GM12892 (cell line): ENCODE measurements around the gene CALML3.

Experiments
- POLR2A ChIP-seq: IDR thresholded peaks from 2 replicates; pipeline ENCODE4 v1.6.1; 2011; ENCODE audit warnings: low read depth, low read length, control low read depth
- POLR2AphosphoS5 ChIP-seq: IDR thresholded peaks from 2 replicates; pipeline ENCODE4 v1.6.1; 2011; ENCODE audit warnings: low read depth, low read length, control low read depth
- TAF1 ChIP-seq: IDR thresholded peaks from 2 replicates; pipeline ENCODE4 v1.6.1; 2011; ENCODE audit warnings: low read depth, mild to moderate bottlenecking, control low read depth, low read length, borderline replicate concordance

DNA sequence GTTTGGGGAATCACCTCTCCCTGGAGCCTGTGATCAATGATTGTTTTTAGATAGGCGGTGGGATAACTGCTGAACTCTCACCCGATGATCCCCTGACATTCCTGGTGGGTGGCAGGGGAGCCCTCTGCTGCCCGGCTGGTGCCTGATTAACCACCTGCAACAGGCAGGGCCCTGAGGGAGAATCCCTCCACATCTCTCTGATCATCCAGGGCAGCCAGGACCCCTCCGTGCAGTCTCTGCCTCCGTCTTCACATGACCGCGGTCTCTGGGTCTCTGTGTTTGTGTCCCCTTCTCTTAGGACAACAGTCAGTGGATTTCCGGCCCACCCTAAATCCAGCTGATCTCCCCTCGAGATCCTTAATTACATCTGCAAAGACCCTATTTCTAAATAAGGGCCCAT, 42.7 kb upstream of the CALML3 start:
- no peak for TF ChIP-seq POLR2AphosphoS5
- TF ChIP-seq POLR2A, result no peak
- no peak for TF ChIP-seq TAF1
